Neural cell (in vitro differentiated cells): ENCODE measurements around the gene STOM. TPM values are rescaled to one million over a fixed set of nuclear protein-coding genes. Genes with fewer than 3 reads are reported as not detected.

Experiments
- H2AFZ ChIP-seq: fragments of 200-600, 300-800 bp; sonication (generic), shearing (Covaris generic); 2 replicates; pipeline ENCODE4 v1.6.0; 2014; ENCODE audit warnings: low read depth, mild to moderate bottlenecking, antibody characterized with exemption, low read length, moderate library complexity
- H3F3A ChIP-seq: fragments of 200-600 bp; shearing (Covaris generic); 2 replicates; pipeline ENCODE4 v1.6.1; 2016; ENCODE audit warnings: mild to moderate bottlenecking, moderate library complexity, mixed read lengths, antibody characterized with exemption, low read length; ENCODE audit not compliant: insufficient read depth, poor library complexity, severe bottlenecking
- H3K27ac ChIP-seq: fragments of 200-600, 300-800 bp; sonication (generic), shearing (Covaris generic); 2 replicates; pipeline ENCODE4 v1.5.1; 2014; ENCODE audit warnings: mild to moderate bottlenecking, low read length, moderate library complexity
- H3K27me3 ChIP-seq: fragments of 300-800, 200-600 bp; sonication (generic), shearing (Covaris generic); 2 replicates; pipeline ENCODE4 v1.6.0; 2014; ENCODE audit warnings: mild to moderate bottlenecking, low read depth, low read length, moderate library complexity; ENCODE audit not compliant: insufficient read depth
- H3K36me3 ChIP-seq: fragments of 300-800, 200-600 bp; sonication (generic), shearing (Covaris generic); 2 replicates; pipeline ENCODE4 v1.5.1; 2014; ENCODE audit warnings: mild to moderate bottlenecking, antibody characterized with exemption, low read length, moderate library complexity; ENCODE audit not compliant: insufficient read depth
- H3K4me2 ChIP-seq: fragments of 300-800, 200-600 bp; sonication (generic), shearing (Covaris generic); 2 replicates; pipeline ENCODE4 v1.6.0; 2014; ENCODE audit warnings: mild to moderate bottlenecking, low read length
- H3K4me3 ChIP-seq: fragments of 300-800, 200-600 bp; sonication (generic), shearing (Covaris generic); 2 replicates; pipeline ENCODE4 v1.5.1; 2014; ENCODE audit warnings: mild to moderate bottlenecking, low read length, moderate library complexity
- H3K79me2 ChIP-seq: fragments of 200-600 bp; shearing (Covaris generic); replicated peaks from 2 replicates; pipeline ENCODE4 v1.6.0; 2014; ENCODE audit warnings: mild to moderate bottlenecking, low read length, moderate library complexity; ENCODE audit not compliant: insufficient read depth
- H3K9ac ChIP-seq: fragments of 300-800, 200-600 bp; sonication (generic), shearing (Covaris generic); 2 replicates; pipeline ENCODE4 v1.6.1; 2016; ENCODE audit warnings: mild to moderate bottlenecking, low read length, mixed read lengths
- H3K9me2 ChIP-seq: fragments of 200-600 bp; shearing (Covaris generic); 2 replicates; pipeline ENCODE4 v1.6.1; 2016; ENCODE audit warnings: mild to moderate bottlenecking, low read length, mixed read lengths; ENCODE audit not compliant: insufficient read depth
- H3K9me3 ChIP-seq: fragments of 200-600, 300-800 bp; sonication (generic), shearing (Covaris generic); 2 replicates; pipeline ENCODE4 v1.6.1; 2016; ENCODE audit warnings: mild to moderate bottlenecking, mixed run types, low read length, moderate library complexity, mixed read lengths
- H4K20me1 ChIP-seq: fragments of 200-600 bp; shearing (Covaris generic); 2 replicates; pipeline ENCODE4 v1.6.1; 2016; ENCODE audit warnings: mild to moderate bottlenecking, mixed run types; ENCODE audit not compliant: insufficient read depth
- CTCF ChIP-seq: fragments of 450-650 bp; IDR thresholded peaks from 2 replicates; pipeline ENCODE4 v1.5.1; 2014; ENCODE audit warnings: antibody characterized with exemption, mild to moderate bottlenecking, moderate library complexity; ENCODE audit not compliant: poor library complexity, severe bottlenecking
- EP300 ChIP-seq: fragments of 450-650 bp; conservative IDR thresholded peaks from 2 replicates; pipeline ENCODE4 v1.6.1; 2014; ENCODE audit warnings: antibody characterized with exemption, mild to moderate bottlenecking, moderate library complexity; ENCODE audit not compliant: poor library complexity, severe bottlenecking
- EZH2 ChIP-seq: fragments of 200-600, 300-800 bp; shearing (Covaris generic), sonication (generic); IDR thresholded peaks from 2 replicates; pipeline ENCODE4 v1.6.1; 2014; ENCODE audit warnings: antibody characterized with exemption, low read length, borderline replicate concordance, mild to moderate bottlenecking; ENCODE audit not compliant: insufficient read depth, poor library complexity, severe bottlenecking
- MXI1 ChIP-seq: fragments of 450-650 bp; conservative IDR thresholded peaks from 2 replicates; pipeline ENCODE4 v1.6.1; 2014; ENCODE audit warnings: antibody characterized with exemption, mild to moderate bottlenecking; ENCODE audit not compliant: poor library complexity, severe bottlenecking
- POLR2AphosphoS5 ChIP-seq: IDR thresholded peaks from 2 replicates; pipeline ENCODE4 v1.6.1; 2012
- RAD21 ChIP-seq: fragments of 450-650 bp; conservative IDR thresholded peaks from 2 replicates; pipeline ENCODE4 v1.6.1; 2014; ENCODE audit warnings: antibody characterized with exemption, mild to moderate bottlenecking, moderate library complexity
- REST ChIP-seq: IDR thresholded peaks from 2 replicates; pipeline ENCODE4 v1.6.1; 2012; ENCODE audit warnings: borderline replicate concordance
- SMC3 ChIP-seq: fragments of 450-650 bp; conservative IDR thresholded peaks from 2 replicates; pipeline ENCODE4 v1.6.1; 2014; ENCODE audit warnings: antibody characterized with exemption, mild to moderate bottlenecking, moderate library complexity; ENCODE audit not compliant: poor library complexity
- TAF1 ChIP-seq: IDR thresholded peaks from 2 replicates; pipeline ENCODE4 v1.6.1; 2012; ENCODE audit warnings: low read depth
- polyA plus RNA-seq: library from polyadenylated mRNA; depleted of rRNA; stranded (reverse); fragments of >200 nt; gene quantifications from 2 replicates; pipeline ENCODE4 v1.2.3, GENCODE V29; 2014

Gene STOM
- polyA plus RNA-seq, 1 donor from 2014 or later: 0.11 TPM

- H3K27me3 ChIP-seq: no peaks in the 10 kb centered on the region
- no peak for TF ChIP-seq RAD21
- no peak for TF ChIP-seq MXI1
- no peak for TF ChIP-seq SMC3
- no peak for TF ChIP-seq EP300
- no peak for TF ChIP-seq POLR2AphosphoS5
- no peak for TF ChIP-seq CTCF
- TF ChIP-seq EZH2: no peak
- H3K4me3 ChIP-seq: no peak overlapping the region
- H3K36me3 ChIP-seq: no peaks in the 10 kb centered on the region
- no peak overlapping the region for H2AFZ ChIP-seq
- no peaks in the 10 kb centered on the region for H3K79me2 ChIP-seq
- no peaks in the 10 kb centered on the region for H3K9me3 ChIP-seq
- no peaks in the 10 kb centered on the region for H3K9me2 ChIP-seq
- no peaks in the 10 kb centered on the region for H4K20me1 ChIP-seq
- H3K9ac ChIP-seq: no peak overlapping the region
- no peak overlapping the region for H3K4me2 ChIP-seq
- H3K27ac ChIP-seq: no peak overlapping the region
- no peaks in the 10 kb centered on the region for H3F3A ChIP-seq
These were observed 47.9 kb downstream of the STOM start for GRCh38 chr9:121322037-121322736.

- TF ChIP-seq TAF1: no peak
- TF ChIP-seq MXI1: no peak
- no peak for TF ChIP-seq EZH2
- no peak for TF ChIP-seq SMC3
- no peak for TF ChIP-seq POLR2AphosphoS5
- TF ChIP-seq EP300: no peak
- TF ChIP-seq CTCF: no peak
- no peak for TF ChIP-seq RAD21
- no peak for TF ChIP-seq REST
- Histone ChIP-seq H3K4me2 (no peak overlapping the region), H3K79me2 (no peaks in the 10 kb centered on the region), H3K9me3 (no peaks in the 10 kb centered on the region), H3K4me3 (no peak overlapping the region), H3K27ac (no peak overlapping the region), H3K27me3 (no peaks in the 10 kb centered on the region), H2AFZ (no peak overlapping the region), H3K9me2 (no peaks in the 10 kb centered on the region), H3K36me3 (no peaks in the 10 kb centered on the region), H4K20me1 (no peaks in the 10 kb centered on the region), H3K9ac (no peak overlapping the region), H3F3A (no peaks in the 10 kb centered on the region)
These were observed 49.0 kb downstream of the STOM start for GRCh38 chr9:121321016-121321503.
